Chondrocyte (in vitro differentiated cells): ENCODE measurements around the gene FNDC11. TPM values are rescaled to one million over a fixed set of nuclear protein-coding genes. Genes with fewer than 3 reads are reported as not detected.

Experiments used
- DNase-seq: peaks from one replicate; pipeline ENCODE4 v3.0.0; 2021; ENCODE audit warnings: mixed read lengths, low spot score
- H3K27ac Mint-ChIP-seq: one replicate; pipeline ENCODE4 v1.8.0; 2021; ENCODE audit warnings: mild to moderate bottlenecking, moderate library complexity, mixed read lengths; ENCODE audit not compliant: unreplicated experiment
- H3K27me3 Mint-ChIP-seq: 2 replicates; pipeline ENCODE4 v1.8.0; 2021; ENCODE audit warnings: low read depth, mixed read lengths
- H3K36me3 Mint-ChIP-seq: 2 replicates; pipeline ENCODE4 v1.8.0; 2021; ENCODE audit warnings: low read depth, mixed read lengths
- H3K4me1 Mint-ChIP-seq: 2 replicates; pipeline ENCODE4 v1.8.0; 2021; ENCODE audit warnings: low read depth, mild to moderate bottlenecking, mixed read lengths
- H3K4me3 Mint-ChIP-seq: one replicate; pipeline ENCODE4 v1.8.0; 2021; ENCODE audit warnings: mild to moderate bottlenecking, moderate library complexity, mixed read lengths; ENCODE audit not compliant: unreplicated experiment
- H3K9me3 Mint-ChIP-seq: 2 replicates; pipeline ENCODE4 v1.8.0; 2021; ENCODE audit warnings: low read depth, mixed read lengths
- CTCF ChIP-seq: fragments of 200-600 bp; sonication (generic); IDR thresholded peaks from 2 replicates; pipeline ENCODE4 v1.5.0; 2021; ENCODE audit warnings: antibody characterized with exemption, mild to moderate bottlenecking, moderate library complexity
- total RNA-seq: library from RNA; stranded (reverse); gene quantifications from 3 replicates; pipeline ENCODE4 v1.2.1, GENCODE V29; 2021

Gene FNDC11
- total RNA-seq, 1 donor from 2014 or later = 0.25 TPM

GRCh38 chr20:63576311-63576710 lies 22.4 kb downstream of the FNDC11 start:
- H3K9me3 Mint-ChIP-seq = no peaks in the 10 kb centered on the region
- DNase-seq = no peak
- H3K36me3 Mint-ChIP-seq = no peaks in the 10 kb centered on the region
- H3K27ac Mint-ChIP-seq = no peak overlapping the region
- peaks cover 16% of the 10 kb centered on the region for H3K4me1 Mint-ChIP-seq
- H3K4me3 Mint-ChIP-seq = no peak overlapping the region
- TF ChIP-seq CTCF = no peak
- H3K27me3 Mint-ChIP-seq = no peaks in the 10 kb centered on the region

- Mint-ChIP-seq H3K36me3 (no peaks in the 10 kb centered on the region), H3K27ac (no peak overlapping the region), H3K9me3 (no peaks in the 10 kb centered on the region), H3K4me1 (peaks cover 16% of the 10 kb centered on the region), H3K4me3 (no peak overlapping the region), H3K27me3 (no peaks in the 10 kb centered on the region)
- no peak for DNase-seq
- no peak for TF ChIP-seq CTCF
These were observed 23.4 kb downstream of the FNDC11 start for GRCh38 chr20:63577317-63577894.

- no peak for TF ChIP-seq CTCF
- no peaks in the 10 kb centered on the region for H3K9me3 Mint-ChIP-seq
- H3K36me3 Mint-ChIP-seq = no peaks in the 10 kb centered on the region
- no peak for DNase-seq
- H3K4me1 Mint-ChIP-seq = peaks cover 23% of the 10 kb centered on the region
- no peak overlapping the region for H3K4me3 Mint-ChIP-seq
- no peak overlapping the region for H3K27ac Mint-ChIP-seq
- no peaks in the 10 kb centered on the region for H3K27me3 Mint-ChIP-seq
These were observed 24.5 kb downstream of the FNDC11 start for GRCh38 chr20:63578224-63579016.

GRCh38 chr20:63579017-63579694 lies 25.2 kb downstream of the FNDC11 start:
- H3K27ac Mint-ChIP-seq = no peak overlapping the region
- H3K27me3 Mint-ChIP-seq = no peaks in the 10 kb centered on the region
- no peak for TF ChIP-seq CTCF
- no peaks in the 10 kb centered on the region for H3K36me3 Mint-ChIP-seq
- no peak for DNase-seq
- no peaks in the 10 kb centered on the region for H3K9me3 Mint-ChIP-seq
- H3K4me1 Mint-ChIP-seq = peaks cover 20% of the 10 kb centered on the region
- H3K4me3 Mint-ChIP-seq = no peak overlapping the region

- TF ChIP-seq CTCF = peak; percentile 69
- Mint-ChIP-seq H3K9me3 (no peaks in the 10 kb centered on the region), H3K36me3 (no peaks in the 10 kb centered on the region), H3K4me3 (no peak overlapping the region), H3K27me3 (no peaks in the 10 kb centered on the region), H3K27ac (no peak overlapping the region), H3K4me1 (peaks cover 10% of the 10 kb centered on the region)
- no peak for DNase-seq
These were observed 27.0 kb downstream of the FNDC11 start for GRCh38 chr20:63580796-63581461.
